DMS79 (cell line): ENCODE data around the gene OR8G1.
"Not testable (repeated sequence)": the region's sequence is repeated elsewhere in the genome, so short reads cannot be mapped to it uniquely, and the experiment has no call there.

Experiments
- DNase-seq: peaks from one replicate; lab custom pipeline; 2025; lab: John Stamatoyannopoulos, UW

Gene OR8G1

GRCh38 chr11:124240621-124241397, at the start of gene OR8G1:
TSS of gene OR8G1 (plus strand) at chr11:124241095. CDS start at chr11:124249676, 8,581 bp downstream.
- no peak for DNase-seq

- DNase-seq: no peak
Observed at GRCh38 chr11:124193221-124194010, 47.5 kb upstream of the OR8G1 start.

- DNase-seq: no peak
Observed at GRCh38 chr11:124194293-124195188, 46.4 kb upstream of the OR8G1 start.

GRCh38 chr11:124195189-124195734, 45.6 kb upstream of the OR8G1 start:
- DNase-seq: no peak

- no peak for DNase-seq
Observed at GRCh38 chr11:124197999-124198398, 42.9 kb upstream of the OR8G1 start.

- no peak for DNase-seq
Observed at GRCh38 chr11:124198897-124199296, 42.0 kb upstream of the OR8G1 start.

GRCh38 chr11:124199702-124200101, 41.2 kb upstream of the OR8G1 start:
- no peak for DNase-seq

- DNase-seq: no peak
Observed at GRCh38 chr11:124200671-124201070, 40.2 kb upstream of the OR8G1 start.

- no peak for DNase-seq
Observed at GRCh38 chr11:124202951-124203350, 37.9 kb upstream of the OR8G1 start.

- no peak for DNase-seq
Observed at GRCh38 chr11:124204008-124204407, 36.9 kb upstream of the OR8G1 start.

- DNase-seq: no peak
Observed at GRCh38 chr11:124207102-124207792, 33.6 kb upstream of the OR8G1 start.

- no peak for DNase-seq
Observed at GRCh38 chr11:124209824-124210357, 31.0 kb upstream of the OR8G1 start.

GRCh38 chr11:124210421-124210820, 30.5 kb upstream of the OR8G1 start:
- no peak for DNase-seq

- DNase-seq: no peak
Observed at GRCh38 chr11:124211321-124211720, 29.6 kb upstream of the OR8G1 start.

- DNase-seq: no peak
Observed at GRCh38 chr11:124214027-124214426, 26.9 kb upstream of the OR8G1 start.

- DNase-seq: no peak
Observed at GRCh38 chr11:124219126-124219525, 21.8 kb upstream of the OR8G1 start.

GRCh38 chr11:124222407-124222806, 18.5 kb upstream of the OR8G1 start:
- no peak for DNase-seq

- not testable (repeated sequence) for DNase-seq
Observed at GRCh38 chr11:124224618-124225423, 16.1 kb upstream of the OR8G1 start.

GRCh38 chr11:124225471-124225870, 15.4 kb upstream of the OR8G1 start:
- DNase-seq: no peak

GRCh38 chr11:124233376-124233775, 7.5 kb upstream of the OR8G1 start:
- no peak for DNase-seq
